ENCODE results near the gene TTC12. TPM values are rescaled to one million over a fixed set of nuclear protein-coding genes. Genes with fewer than 3 reads are reported as not detected.

Gene TTC12
- total RNA-seq, 8 experiments from 2014 or later, result 4.1 to 26.7 (median 8.6) TPM; not detected in 1

DNA sequence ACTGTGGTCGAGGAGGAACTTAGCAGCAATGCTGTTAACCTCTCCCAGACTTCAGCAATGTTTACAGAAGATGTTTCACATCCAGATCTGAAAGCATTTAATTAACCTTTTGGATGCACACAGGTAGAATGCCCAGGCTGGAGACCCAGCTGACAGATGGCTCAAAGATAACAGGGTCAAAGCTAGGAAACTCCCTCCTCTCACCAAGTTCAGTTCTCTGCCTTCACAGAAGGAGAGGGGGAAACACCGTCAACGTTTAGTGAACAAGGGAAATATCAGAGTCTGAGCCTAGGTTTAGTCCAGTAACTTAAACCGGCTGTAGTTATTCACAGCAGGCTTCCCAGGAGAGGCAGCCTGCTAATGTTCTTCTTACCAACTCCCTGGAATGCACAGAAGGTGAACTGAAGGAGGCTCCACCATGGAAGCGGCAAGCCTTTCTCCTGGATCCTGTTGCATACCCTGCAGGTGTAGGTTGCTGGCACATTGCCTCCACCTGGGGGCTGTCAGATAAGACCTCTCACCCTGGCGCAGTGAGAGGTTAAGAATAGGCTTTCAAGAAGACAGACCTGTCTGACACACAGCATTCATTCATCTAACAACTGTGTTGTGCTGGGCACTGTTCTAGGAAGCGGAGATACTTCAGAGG lies 49.7 kb downstream of the TTC12 start:
- H3K27ac ChIP-seq, result no peak overlapping the region
- no peaks in the 10 kb centered on the region for H3K4me1 ChIP-seq (replicated peaks in 1 of 2)
- no peak for ATAC-seq (replicated peaks in 6 of 8)
- 67 to 100% (median 79%) methylated on average over 1 to 7 of the region's 7 CpGs; no CpG with 5 or more reads in 2 of the 10 experiments for WGBS, 10 experiments
- no peak overlapping the region for H3K4me3 ChIP-seq
- in situ Hi-C loops (cut with MboI; ENCODE audit: low pct_unique_long_range_greater_than_20kb in 2 of 9, low sequenced_read_pairs in 9 of 9, unreplicated experiment in 9 of 9), result no loop called here

- Histone ChIP-seq H3K27ac (no peak overlapping the region), H3K4me1 (replicated peaks in 1 of 2) (no peaks in the 10 kb centered on the region), H3K4me3 (no peak overlapping the region)
- WGBS, 10 experiments, result 15 to 100% (median 58%) methylated on average over 1 to 5 of the region's 5 CpGs; no CpG with 5 or more reads in 1 of the 10 experiments
- no peak for ATAC-seq (replicated peaks in 6 of 8)
- in situ Hi-C loops (cut with MboI; ENCODE audit: low pct_unique_long_range_greater_than_20kb in 2 of 9, low sequenced_read_pairs in 9 of 9, unreplicated experiment in 9 of 9), result no loop called here
Observed at GRCh38 chr11:113365895-113366294, 51.5 kb downstream of the TTC12 start.

DNA sequence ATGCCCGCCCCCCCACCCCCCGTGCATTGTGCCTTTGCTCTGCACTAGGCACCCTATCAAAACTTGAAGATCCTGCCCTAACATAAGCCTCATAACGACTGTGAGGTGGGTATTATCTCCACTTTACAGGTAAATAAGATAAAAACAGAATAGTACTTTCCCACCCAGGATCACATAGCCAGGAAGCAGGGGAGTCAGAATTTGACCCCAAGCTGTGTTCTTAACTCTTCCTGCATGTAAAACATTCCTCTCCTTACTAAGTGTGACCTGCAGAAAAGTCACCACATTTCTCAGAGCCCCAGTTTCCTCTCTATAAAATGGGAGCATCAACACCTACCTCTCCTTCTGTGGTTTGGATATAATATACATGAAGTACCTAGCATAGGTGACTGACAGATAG lies 55.0 kb downstream of the TTC12 start:
- no peak for ATAC-seq (replicated peaks in 6 of 8)
- Histone ChIP-seq H3K4me1 (replicated peaks in 1 of 2) (no peaks in the 10 kb centered on the region), H3K4me3 (no peak overlapping the region), H3K27ac (no peak overlapping the region)
- WGBS, 10 experiments, result 92 to 100% (median 100%) methylated on average over 1 to 2 of the region's 3 CpGs; no CpG with 5 or more reads in 7 of the 10 experiments
- in situ Hi-C loops (cut with MboI; ENCODE audit: low pct_unique_long_range_greater_than_20kb in 2 of 9, low sequenced_read_pairs in 9 of 9, unreplicated experiment in 9 of 9), result no loop called here

DNA sequence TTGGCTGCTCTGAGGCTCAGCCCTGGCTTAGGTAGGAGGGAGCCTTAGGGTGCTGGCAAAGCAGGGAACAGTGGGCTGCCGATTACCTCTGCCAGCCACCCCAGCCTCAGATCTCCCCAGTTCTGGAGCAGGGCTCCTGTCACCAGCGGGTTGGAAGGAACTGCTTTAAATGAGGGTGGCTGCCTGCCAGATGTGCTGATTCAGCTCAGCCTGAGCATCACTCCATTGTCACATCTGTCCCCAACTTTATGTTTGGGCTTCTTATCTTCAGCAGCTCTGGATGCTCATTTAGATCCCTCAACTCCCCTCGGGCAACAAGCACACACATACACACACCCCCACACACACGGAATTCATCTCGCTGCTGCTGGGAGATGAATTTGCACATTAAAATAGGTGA lies 56.3 kb downstream of the TTC12 start:
- Histone ChIP-seq H3K4me1 (replicated peaks in 1 of 2) (no peaks in the 10 kb centered on the region), H3K27ac (no peak overlapping the region), H3K4me3 (no peak overlapping the region)
- in situ Hi-C loops (cut with MboI; ENCODE audit: low pct_unique_long_range_greater_than_20kb in 2 of 9, low sequenced_read_pairs in 9 of 9, unreplicated experiment in 9 of 9), result no loop called here
- peak in 1 of 8 experiments; percentile 14 for ATAC-seq (replicated peaks in 6 of 8)
- 0 to 100% (median 80%) methylated on average over 1 to 4 of the region's 5 CpGs; no CpG with 5 or more reads in 2 of the 10 experiments for WGBS, 10 experiments

DNA sequence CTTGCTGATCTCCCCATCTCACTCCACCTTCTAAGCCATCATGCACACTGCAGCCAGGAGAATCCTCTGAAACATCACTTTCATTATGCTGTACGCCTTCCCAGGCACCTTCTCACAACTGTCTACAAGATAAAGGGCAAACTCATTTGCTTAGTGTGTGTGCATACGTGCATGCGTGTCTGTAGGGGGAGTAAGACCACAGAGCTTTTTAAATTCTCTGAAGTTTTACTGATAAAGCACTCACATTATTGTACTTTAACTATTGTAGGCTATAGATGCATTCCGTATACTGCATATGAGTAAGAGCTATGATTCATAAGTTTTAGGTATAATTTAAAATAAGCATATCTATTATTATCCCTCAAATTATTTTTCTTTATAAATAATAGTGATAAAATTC lies 57.9 kb downstream of the TTC12 start:
- in situ Hi-C loops (cut with MboI; ENCODE audit: low pct_unique_long_range_greater_than_20kb in 2 of 9, low sequenced_read_pairs in 9 of 9, unreplicated experiment in 9 of 9), result no loop called here
- H3K4me3 ChIP-seq, result no peak overlapping the region
- H3K4me1 ChIP-seq (replicated peaks in 1 of 2), result no peaks in the 10 kb centered on the region
- H3K27ac ChIP-seq, result no peak overlapping the region
- no peak for ATAC-seq (replicated peaks in 6 of 8)
- 50 to 100% (median 83%) methylated on average over 1 to 4 of the region's 4 CpGs; no CpG with 5 or more reads in 1 of the 10 experiments for WGBS, 10 experiments

GRCh38 chr11:113373306-113373705 lies 58.9 kb downstream of the TTC12 start:
- H3K27ac ChIP-seq, result no peak overlapping the region
- WGBS, 10 experiments, result 6 to 100% (median 60%) methylated on average over 1 to 3 of the region's 3 CpGs; no CpG with 5 or more reads in 3 of the 10 experiments
- no peaks in the 10 kb centered on the region for H3K4me1 ChIP-seq (replicated peaks in 1 of 2)
- in situ Hi-C loops (cut with MboI; ENCODE audit: low pct_unique_long_range_greater_than_20kb in 2 of 9, low sequenced_read_pairs in 9 of 9, unreplicated experiment in 9 of 9), result no loop called here
- ATAC-seq (replicated peaks in 6 of 8), result peak in 2 of 8 experiments; percentile 43 to 61
- H3K4me3 ChIP-seq, result no peak overlapping the region

GRCh38 chr11:113373981-113374560 lies 59.7 kb downstream of the TTC12 start:
- H3K4me1 ChIP-seq (replicated peaks in 1 of 2), result no peaks in the 10 kb centered on the region
- in situ Hi-C loops (cut with MboI; ENCODE audit: low pct_unique_long_range_greater_than_20kb in 2 of 9, low sequenced_read_pairs in 9 of 9, unreplicated experiment in 9 of 9), result no loop called here
- no peak overlapping the region for H3K27ac ChIP-seq
- 72 to 98% (median 82%) methylated on average over 2 to 9 of the region's 10 CpGs; no CpG with 5 or more reads in 4 of the 10 experiments for WGBS, 10 experiments
- H3K4me3 ChIP-seq, result no peak overlapping the region
- no peak for ATAC-seq (replicated peaks in 6 of 8)

GRCh38 chr11:113375402-113375801 lies 61.0 kb downstream of the TTC12 start:
- 40 to 100% (median 82%) methylated on average over 1 to 4 of the region's 5 CpGs; no CpG with 5 or more reads in 4 of the 10 experiments for WGBS, 10 experiments
- no peak for ATAC-seq (replicated peaks in 6 of 8)
- Histone ChIP-seq H3K27ac (no peak overlapping the region), H3K4me1 (replicated peaks in 1 of 2) (no peaks in the 10 kb centered on the region), H3K4me3 (no peak overlapping the region)
- in situ Hi-C loops (cut with MboI; ENCODE audit: low pct_unique_long_range_greater_than_20kb in 2 of 9, low sequenced_read_pairs in 9 of 9, unreplicated experiment in 9 of 9), result no loop called here

DNA sequence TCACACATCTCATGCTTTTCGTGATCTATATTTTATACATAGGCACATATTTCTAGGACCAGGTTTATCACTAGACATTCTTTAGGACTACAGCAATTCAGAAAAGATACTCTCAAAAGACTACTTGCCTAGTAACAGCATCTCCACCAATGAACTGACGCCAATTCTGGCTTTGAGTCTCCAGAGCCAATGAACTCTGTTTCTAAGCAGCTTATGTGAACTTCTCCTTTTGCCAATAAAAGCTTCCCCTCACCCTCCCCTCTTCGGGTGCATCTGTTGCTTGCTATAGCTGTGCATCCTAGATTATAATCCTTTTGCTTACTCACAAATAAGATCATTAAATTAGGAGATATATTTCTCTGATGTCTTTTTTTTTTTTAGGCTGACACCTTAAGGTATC lies 61.8 kb downstream of the TTC12 start:
- in situ Hi-C loops (cut with MboI; ENCODE audit: low pct_unique_long_range_greater_than_20kb in 2 of 9, low sequenced_read_pairs in 9 of 9, unreplicated experiment in 9 of 9), result no loop called here
- Histone ChIP-seq H3K4me3 (no peak overlapping the region), H3K4me1 (replicated peaks in 1 of 2) (no peaks in the 10 kb centered on the region), H3K27ac (no peak overlapping the region)
- 57 to 100% (median 89%) methylated on average over 1 to 3 of the region's 3 CpGs; no CpG with 5 or more reads in 1 of the 10 experiments for WGBS, 10 experiments
- ATAC-seq (replicated peaks in 6 of 8), result no peak

DNA sequence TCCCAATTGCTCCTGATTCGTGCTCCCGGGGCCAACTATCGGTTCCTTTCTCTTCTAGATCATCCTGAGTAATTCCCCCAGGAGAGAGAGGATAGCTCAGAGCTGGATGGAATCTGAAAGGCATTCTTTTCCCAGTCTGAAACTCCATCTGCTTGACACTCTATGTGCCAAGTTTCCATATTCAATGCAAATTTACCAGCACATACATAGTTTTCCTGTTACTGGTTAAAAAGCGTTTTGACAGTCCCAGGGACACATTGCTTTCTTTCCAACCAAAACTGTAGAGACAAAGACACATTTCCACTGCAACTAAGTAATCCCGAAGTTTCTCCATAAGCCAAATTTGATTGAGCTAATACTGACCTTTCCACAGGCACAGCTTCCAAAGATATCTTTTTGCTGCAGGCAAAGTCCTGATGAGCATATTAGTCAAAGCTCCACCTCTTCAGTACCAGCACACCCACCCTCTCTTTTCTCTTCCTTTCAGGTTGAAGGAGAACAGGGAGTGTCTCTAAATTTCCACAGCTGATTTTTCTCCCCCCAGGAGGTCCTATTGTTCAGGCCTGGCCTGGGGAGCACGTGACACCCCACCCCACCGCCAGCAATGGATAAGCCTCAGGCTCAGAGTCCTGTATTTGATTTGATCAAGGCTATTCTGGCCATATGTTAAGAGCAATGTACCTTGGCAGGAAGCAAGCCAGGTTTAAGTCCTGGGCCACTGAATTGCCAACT lies 63.5 kb downstream of the TTC12 start:
- WGBS, 10 experiments, result 2 to 65% (median 25%) methylated on average over 1 to 7 of the region's 7 CpGs
- H3K27ac ChIP-seq, result no peak overlapping the region
- H3K4me1 ChIP-seq (replicated peaks in 1 of 2), result no peaks in the 10 kb centered on the region
- in situ Hi-C loops (cut with MboI; ENCODE audit: low pct_unique_long_range_greater_than_20kb in 2 of 9, low sequenced_read_pairs in 9 of 9, unreplicated experiment in 9 of 9), result no loop called here
- H3K4me3 ChIP-seq, result no peak overlapping the region
- peak in 3 of 8 experiments; percentile 77 to 94 (median 80) for ATAC-seq (replicated peaks in 6 of 8)

DNA sequence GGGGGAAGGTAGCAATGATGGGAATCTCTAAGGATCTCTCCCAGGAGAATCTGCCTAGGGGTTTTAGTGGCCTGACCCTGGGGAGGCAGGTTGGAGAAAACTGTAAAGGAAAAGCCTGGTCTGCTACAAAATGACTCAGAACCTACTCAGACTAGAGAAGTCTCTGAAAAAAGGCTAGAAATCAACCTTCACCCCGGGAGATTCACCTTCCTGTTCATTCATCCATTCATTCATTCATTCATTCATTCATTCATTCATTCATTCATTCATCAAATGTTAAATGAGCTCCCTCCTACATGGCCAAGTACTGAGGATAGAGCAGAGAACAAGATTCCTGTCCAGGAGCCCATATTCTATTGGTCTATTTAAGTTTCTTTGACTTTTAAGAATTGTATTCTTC lies 64.3 kb downstream of the TTC12 start:
- H3K4me3 ChIP-seq, result no peak overlapping the region
- peaks cover 0 to 5% of the 10 kb centered on the region in 2 donors for H3K4me1 ChIP-seq (replicated peaks in 1 of 2)
- H3K27ac ChIP-seq, result no peak overlapping the region
- in situ Hi-C loops (cut with MboI; ENCODE audit: low pct_unique_long_range_greater_than_20kb in 2 of 9, low sequenced_read_pairs in 9 of 9, unreplicated experiment in 9 of 9), result no loop called here
- no peak for ATAC-seq (replicated peaks in 6 of 8)
- 0 to 67% (median 56%) methylated on average over 1 of the region's 1 CpG; no CpG with 5 or more reads in 5 of the 10 experiments for WGBS, 10 experiments

DNA sequence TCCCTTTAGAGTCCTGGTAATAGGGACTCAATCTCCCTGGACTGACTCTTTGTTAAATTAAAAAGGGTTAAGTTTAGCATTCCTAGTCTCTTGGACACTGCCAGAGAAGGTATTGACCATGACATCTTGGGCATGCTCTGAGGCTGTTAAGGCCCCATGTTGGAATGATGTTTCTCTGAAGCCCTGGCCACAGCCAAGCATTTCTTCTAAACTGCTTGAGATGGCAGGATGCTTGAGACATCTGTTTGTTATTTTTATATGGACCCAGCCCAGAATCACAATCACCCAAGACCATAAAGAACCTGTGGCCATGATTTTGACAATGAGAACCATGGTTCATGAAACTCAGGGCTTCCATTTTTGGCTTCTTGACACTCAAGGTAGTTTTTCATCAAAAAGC lies 67.7 kb downstream of the TTC12 start:
- Histone ChIP-seq H3K4me3 (no peak overlapping the region), H3K4me1 (replicated peaks in 1 of 2) (peaks cover 0 to 5% of the 10 kb centered on the region in 2 donors), H3K27ac (no peak overlapping the region)
- in situ Hi-C loops (cut with MboI; ENCODE audit: low pct_unique_long_range_greater_than_20kb in 2 of 9, low sequenced_read_pairs in 9 of 9, unreplicated experiment in 9 of 9), result no loop called here
- ATAC-seq (replicated peaks in 6 of 8), result no peak

DNA sequence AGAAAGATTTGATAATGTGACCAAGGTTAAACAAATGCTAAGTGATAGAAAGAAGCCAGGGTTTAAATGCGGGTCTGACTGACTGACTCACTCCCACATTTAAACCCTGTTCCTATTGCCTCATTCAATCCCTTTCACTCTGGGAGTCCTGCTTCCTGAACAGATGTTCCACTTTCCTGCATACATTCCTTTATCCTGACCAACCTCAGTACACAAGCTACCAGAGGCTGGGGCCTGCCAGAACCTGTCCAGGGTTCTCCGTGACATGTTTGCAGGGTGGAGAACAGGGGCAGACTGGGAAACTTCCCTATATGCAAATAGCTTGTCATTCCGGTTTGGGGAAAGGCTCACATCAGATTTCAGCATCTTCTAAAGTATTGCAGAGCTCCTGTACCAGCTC lies 70.2 kb downstream of the TTC12 start:
- H3K27ac ChIP-seq, result no peak overlapping the region
- ATAC-seq (replicated peaks in 6 of 8), result peak; percentile 36 to 92 (median 60)
- in situ Hi-C loops (cut with MboI; ENCODE audit: low pct_unique_long_range_greater_than_20kb in 2 of 9, low sequenced_read_pairs in 9 of 9, unreplicated experiment in 9 of 9), result no loop called here
- WGBS, 10 experiments, result 0 to 71% (median 52%) methylated on average over 1 to 3 of the region's 3 CpGs; no CpG with 5 or more reads in 3 of the 10 experiments
- H3K4me1 ChIP-seq (replicated peaks in 1 of 2), result peaks cover 0 to 5% of the 10 kb centered on the region in 2 donors
- no peak overlapping the region for H3K4me3 ChIP-seq
